HG02798 (cell line): ENCODE results near the gene PRND.
"Not testable (repeated sequence)": the region's sequence is repeated elsewhere in the genome, so short reads cannot be mapped to it uniquely, and the experiment has no call there.

Experiments used
- ATAC-seq: cut with Tn5 transposase; IDR thresholded peaks from one replicate; pipeline ENCODE4 v1.9.1; 2021; ENCODE audit warnings: mild to moderate bottlenecking; ENCODE audit not compliant: unreplicated experiment, poor library complexity

The PRND gene

DNA sequence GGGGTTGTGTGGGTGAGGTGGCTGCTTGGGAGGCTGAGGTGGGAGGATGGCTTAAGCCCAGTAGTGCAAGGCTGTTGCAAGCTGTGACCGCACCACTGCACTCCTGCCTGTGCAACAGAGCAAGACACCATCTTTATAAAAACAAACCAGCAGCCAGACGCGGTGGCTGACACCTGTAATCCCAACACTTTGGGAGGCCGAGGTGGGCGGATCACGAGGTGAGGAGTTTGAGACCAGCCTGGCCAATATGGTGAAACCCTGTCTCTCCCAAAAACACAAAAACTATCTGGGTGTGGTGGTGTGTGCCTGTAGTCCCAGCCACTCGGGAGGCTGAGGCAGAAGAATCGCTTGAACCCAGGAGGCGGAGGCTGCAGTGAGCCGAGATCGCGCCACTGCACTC is 14.8 kb upstream of the PRND start:
- not testable (repeated sequence) for ATAC-seq

- ATAC-seq: no peak
Measured at GRCh38 chr20:4708036-4708435, 13.7 kb upstream of the PRND start.

DNA sequence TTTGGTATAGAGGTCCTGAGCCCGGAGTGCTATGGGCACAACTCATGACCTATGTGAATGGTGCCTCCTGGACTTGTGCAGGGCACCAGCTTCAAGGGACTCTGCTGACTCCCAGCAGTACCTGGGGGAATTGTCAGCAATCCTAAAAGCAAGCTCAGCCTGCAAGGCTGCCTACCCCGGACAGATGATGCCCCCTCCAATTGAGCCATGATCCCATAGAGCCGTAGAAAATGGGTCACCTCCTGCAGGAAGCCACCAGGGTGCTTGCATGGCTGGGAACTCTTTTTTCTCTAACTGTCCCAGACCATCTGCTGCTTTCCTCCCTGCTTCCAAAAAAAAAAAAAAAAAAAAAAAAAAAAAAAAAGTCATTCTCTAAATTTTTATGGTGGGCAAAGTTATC is 12.9 kb upstream of the PRND start:
- no peak for ATAC-seq

DNA sequence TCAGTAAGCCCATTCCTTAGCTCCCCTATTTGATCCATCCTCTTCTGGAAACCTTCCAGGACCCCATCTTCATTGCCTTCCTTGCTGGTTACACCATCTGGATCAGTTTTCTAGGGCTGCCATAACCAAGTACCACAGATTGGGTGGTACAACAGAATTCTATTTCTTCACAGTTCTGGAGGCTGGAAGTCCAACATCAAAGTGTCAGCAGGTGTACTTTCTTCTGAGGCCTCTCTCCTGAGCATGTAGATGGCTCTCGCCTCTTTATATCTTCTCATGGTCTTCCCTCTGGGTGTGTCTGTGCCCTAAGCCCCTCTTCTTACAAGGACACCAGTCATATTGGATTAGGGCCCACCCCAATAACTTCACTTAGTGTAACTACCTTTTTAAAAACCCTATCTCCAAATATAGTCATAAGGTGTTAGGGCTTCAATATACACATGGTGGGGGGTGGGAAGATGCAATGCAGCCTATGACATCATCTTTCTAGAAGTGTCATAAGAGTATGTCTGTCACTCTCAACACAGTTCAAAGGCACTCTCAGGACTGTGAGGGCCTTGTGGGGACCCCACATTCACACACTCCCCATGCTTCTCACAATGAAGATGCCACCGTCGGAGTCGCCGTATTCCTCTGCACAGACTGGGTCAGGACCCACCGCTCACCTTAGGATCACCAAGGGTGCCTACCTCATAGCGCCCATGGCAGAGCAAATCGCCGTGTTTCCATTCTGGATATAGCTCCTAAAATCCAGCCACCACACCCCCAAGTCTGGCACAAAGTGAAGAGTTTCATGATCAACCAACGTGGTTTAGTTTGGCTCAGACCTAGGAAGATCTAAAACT is 12.2 kb upstream of the PRND start:
- no peak for ATAC-seq

GRCh38 chr20:4710106-4710475 is 11.6 kb upstream of the PRND start:
- ATAC-seq: no peak

DNA sequence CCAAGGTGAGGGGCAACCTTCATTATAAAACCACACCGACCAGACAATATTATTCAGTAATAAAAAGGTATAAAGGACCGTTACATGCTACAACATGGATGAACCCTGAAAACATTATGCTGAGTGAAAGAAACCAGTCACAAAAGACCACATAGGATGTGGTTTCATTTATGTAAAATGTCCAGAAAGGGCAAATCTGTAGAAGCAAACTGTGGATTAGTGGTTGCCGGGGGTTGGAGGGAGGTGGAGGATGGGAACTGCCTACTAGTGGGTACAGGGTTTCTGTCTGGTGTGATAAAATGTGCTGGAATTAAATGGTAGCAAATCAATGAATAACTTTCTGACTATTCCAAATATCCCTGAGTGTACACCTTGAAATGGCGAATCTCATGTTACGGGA is 10.2 kb upstream of the PRND start:
- no peak for ATAC-seq

- ATAC-seq: no peak
Measured at GRCh38 chr20:4713401-4713800, 8.3 kb upstream of the PRND start.

DNA sequence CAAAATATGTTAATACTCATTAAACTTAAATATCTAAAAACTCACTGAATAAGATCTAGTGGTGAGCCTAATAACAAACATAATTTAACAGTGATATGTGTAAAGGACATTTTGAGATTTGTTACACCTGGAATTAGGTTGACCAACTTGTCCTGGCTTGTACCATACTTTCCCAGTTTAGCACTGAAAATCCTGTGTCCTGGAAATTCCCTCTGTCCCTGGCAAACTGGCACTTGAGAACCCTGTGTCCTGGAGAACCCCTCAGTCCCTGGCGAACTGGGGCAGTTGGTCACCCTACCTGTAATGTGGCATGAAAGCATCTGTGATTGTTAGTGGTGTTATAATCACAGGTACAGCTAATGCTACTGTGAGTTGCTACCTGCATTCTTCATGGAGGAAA is 6.9 kb upstream of the PRND start:
- ATAC-seq: no peak

DNA sequence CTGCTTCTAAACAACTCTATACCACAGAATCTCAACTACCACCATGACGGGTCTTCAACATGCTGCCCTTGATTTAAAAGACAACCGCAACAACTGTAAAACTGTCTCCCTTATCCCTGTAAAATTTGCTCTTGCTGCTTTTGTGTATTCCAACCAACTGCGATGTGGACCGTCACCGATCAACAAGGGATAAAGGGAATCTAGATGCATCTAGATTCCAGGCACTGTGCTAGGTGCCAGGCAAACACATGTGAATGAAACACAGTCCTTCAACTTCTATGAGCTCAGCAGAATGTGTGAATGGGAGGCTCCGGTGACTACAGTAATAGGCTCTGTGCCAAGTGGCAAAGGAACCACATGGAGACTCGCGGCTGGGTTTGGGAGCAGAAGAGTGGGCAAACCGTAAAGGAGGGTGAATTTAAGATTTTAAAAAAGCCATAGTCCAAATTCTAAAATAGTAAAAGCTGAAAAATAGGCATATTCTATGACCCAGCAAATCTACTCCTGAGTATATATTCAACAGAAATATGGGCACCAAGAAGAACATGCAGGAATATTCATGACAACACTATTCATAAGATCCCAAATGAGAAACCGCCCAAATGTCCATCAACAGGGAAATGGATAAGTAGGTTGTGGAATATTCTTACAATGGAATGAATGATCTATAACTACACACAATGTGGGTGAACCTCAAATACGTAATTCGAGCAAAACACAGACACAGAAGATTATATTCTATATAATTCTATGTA is 3.7 kb upstream of the PRND start:
- no peak for ATAC-seq

- ATAC-seq: no peak
Measured at GRCh38 chr20:4719190-4719589, 2.5 kb upstream of the PRND start.

DNA sequence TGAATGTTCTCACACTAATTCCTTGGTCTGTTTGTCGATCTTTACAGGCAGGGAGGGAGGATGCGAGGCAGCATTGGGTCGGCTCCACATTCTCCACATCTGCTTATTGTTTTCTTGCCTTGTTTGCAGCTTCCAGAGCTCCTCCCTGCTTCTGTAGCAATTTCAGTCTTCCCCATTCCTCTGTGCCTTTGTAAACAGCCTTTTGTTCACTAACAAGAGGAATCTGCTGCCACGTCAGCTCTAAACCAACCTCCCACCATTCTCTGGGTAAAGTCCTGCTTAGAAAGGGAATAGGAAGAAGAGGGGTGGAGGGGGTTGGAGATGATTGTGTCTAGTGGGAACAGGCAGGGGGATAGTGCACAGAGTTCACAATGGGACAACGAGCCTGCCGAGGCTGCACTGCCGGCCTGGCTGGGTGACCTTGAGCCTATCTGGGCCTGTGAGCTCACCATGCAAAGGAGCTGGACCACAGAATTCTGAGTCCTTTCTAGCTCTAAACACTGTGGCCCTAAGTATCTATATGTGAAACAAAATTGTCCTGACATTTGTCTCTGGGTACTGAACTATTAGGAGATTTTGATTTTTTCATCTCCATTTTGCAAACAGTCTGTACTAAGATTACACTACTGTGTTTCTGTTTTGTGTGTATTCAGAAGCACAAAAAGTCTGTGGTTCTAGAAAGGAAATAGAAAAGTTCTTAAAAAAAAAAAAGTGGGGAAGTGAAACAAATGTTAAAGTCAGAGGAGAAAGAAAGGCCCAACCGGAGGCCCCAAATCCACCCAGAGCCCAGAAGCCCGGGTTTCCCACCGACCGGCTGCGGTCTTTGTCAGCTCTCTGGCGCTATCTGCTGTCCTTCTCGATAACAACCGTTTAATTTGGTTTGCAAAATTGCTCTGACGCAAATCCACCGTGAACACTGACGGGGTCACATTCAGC is 1.4 kb upstream of the PRND start:
- peak; percentile 93 for ATAC-seq

GRCh38 chr20:4720977-4721349 is 746 bp upstream of the PRND start:
- no peak for ATAC-seq

- ATAC-seq: no peak
Measured at GRCh38 chr20:4722571-4722970, 862 bp downstream of the PRND start.

GRCh38 chr20:4722993-4723392 is 1.3 kb downstream of the PRND start:
- ATAC-seq: no peak

- not testable (repeated sequence) for ATAC-seq
Measured at GRCh38 chr20:4723553-4723952, 1.8 kb downstream of the PRND start.

DNA sequence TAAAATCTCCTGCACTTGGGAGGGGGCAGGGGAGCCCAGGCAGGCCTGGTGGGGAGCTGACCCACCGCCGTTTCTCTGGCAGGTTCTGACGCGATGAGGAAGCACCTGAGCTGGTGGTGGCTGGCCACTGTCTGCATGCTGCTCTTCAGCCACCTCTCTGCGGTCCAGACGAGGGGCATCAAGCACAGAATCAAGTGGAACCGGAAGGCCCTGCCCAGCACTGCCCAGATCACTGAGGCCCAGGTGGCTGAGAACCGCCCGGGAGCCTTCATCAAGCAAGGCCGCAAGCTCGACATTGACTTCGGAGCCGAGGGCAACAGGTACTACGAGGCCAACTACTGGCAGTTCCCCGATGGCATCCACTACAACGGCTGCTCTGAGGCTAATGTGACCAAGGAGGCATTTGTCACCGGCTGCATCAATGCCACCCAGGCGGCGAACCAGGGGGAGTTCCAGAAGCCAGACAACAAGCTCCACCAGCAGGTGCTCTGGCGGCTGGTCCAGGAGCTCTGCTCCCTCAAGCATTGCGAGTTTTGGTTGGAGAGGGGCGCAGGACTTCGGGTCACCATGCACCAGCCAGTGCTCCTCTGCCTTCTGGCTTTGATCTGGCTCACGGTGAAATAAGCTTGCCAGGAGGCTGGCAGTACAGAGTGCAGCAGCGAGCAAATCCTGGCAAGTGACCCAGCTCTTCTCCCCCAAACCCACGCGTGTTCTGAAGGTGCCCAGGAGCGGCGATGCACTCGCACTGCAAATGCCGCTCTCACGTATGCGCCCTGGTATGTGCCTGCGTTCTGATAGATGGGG is 3.0 kb downstream of the PRND start:
- ATAC-seq: no peak

DNA sequence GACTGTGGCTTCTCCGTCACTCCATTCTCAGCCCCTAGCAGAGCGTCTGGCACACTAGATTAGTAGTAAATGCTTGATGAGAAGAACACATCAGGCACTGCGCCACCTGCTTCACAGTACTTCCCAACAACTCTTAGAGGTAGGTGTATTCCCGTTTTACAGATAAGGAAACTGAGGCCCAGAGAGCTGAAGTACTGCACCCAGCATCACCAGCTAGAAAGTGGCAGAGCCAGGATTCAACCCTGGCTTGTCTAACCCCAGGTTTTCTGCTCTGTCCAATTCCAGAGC is 3.5 kb downstream of the PRND start:
- ATAC-seq: no peak

- peak; percentile 42 for ATAC-seq
Measured at GRCh38 chr20:4726710-4727397, 5.1 kb downstream of the PRND start.

DNA sequence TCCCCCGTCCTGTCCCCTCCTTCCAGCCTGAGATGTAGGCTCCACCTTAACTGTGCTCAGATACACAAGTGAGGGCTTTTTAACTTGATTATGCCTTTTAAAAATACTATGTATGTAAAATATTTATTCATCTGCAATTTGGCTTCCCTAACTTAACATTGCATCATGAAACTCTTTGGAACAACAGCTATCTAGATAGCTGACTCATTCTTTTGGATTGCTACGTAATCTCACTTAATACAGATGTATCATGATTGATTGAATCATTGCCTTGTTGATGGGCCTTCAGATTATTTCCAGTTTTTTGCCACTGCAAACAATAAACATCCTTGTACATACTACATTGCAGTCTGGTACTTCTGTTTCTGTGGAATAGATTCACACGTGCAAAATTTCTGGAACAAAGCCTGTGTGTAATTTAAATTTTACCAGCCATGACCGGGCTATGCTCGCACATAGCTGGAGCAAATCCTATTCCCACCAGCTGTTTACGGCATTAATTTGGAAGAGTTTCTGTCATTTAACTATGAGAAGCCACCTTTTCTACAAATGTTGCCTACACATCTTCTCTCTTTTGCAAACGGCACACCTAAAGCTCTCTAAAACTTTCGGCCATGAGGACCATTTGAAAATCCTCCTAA is 6.5 kb downstream of the PRND start:
- no peak for ATAC-seq
